CD14-positive monocyte (primary cell): ENCODE data around the gene GMDS. TPM values are rescaled to one million over a fixed set of nuclear protein-coding genes. Genes with fewer than 3 reads are reported as not detected.

Experiments used
- DNase-seq, 3 donors: peaks; one replicate each; pipeline ENCODE4 v3.0.0-alpha.2; 2011 to 2022
- H2AFZ ChIP-seq: 2 replicates; pipeline ENCODE4 v1.6.0; 2012; ENCODE audit warnings: mild to moderate bottlenecking, low read depth, low read length, inconsistent platforms; ENCODE audit not compliant: insufficient read depth, poor library complexity, severe bottlenecking
- H3K27ac ChIP-seq, 2 donors: 1 replicate in 1 of 2; 2 replicates in 1 of 2; pipeline ENCODE4 v1.5.1; 2012 to 2013; ENCODE audit warnings: low read length in 2 of 2, control low read depth in 1 of 2, inconsistent platforms in 1 of 2, low read depth in 1 of 2, mild to moderate bottlenecking in 1 of 2
- H3K27me3 ChIP-seq, 2 donors: one replicate each; pipeline versions ENCODE4 v1.6.0 to v1.6.1; 2011 to 2013; ENCODE audit warnings: low read length in 2 of 2; ENCODE audit not compliant: control insufficient read depth in 2 of 2, insufficient read depth in 2 of 2
- H3K36me3 ChIP-seq, 2 donors: replicated peaks in 1 of 2; 1 replicate in 1 of 2; 2 replicates in 1 of 2; pipeline versions ENCODE4 v1.5.1 to v1.6.1; 2012 to 2013; ENCODE audit warnings: low read length in 2 of 2, control low read depth in 1 of 2, inconsistent platforms in 1 of 2, mild to moderate bottlenecking in 1 of 2; ENCODE audit not compliant: insufficient read depth in 2 of 2, control insufficient read depth in 1 of 2
- H3K4me1 ChIP-seq, 2 donors: 1 replicate in 1 of 2; 2 replicates in 1 of 2; pipeline versions ENCODE4 v1.5.1 to v1.6.1; 2012 to 2013; ENCODE audit warnings: low read length in 2 of 2, control low read depth in 1 of 2, inconsistent platforms in 1 of 2, mild to moderate bottlenecking in 1 of 2, moderate library complexity in 1 of 2; ENCODE audit not compliant: insufficient read depth in 2 of 2, control insufficient read depth in 1 of 2
- H3K4me2 ChIP-seq: replicated peaks from 2 replicates; pipeline ENCODE3; 2012; ENCODE audit warnings: low read length, moderate library complexity, mild to moderate bottlenecking; ENCODE audit not compliant: poor library complexity, severe bottlenecking; ENCODE audit errors: extremely low read depth
- H3K4me3 ChIP-seq, 3 experiments: fragments of 200-600 bp in 1 of 3; sonication (generic) in 1 of 3; replicated peaks in 1 of 3; 1 replicate in 2 of 3; 2 replicates in 1 of 3; pipeline ENCODE4 v1.5.1; 2011 to 2013; ENCODE audit warnings: low read length in 3 of 3, mild to moderate bottlenecking in 3 of 3, control low read depth in 2 of 3, low read depth in 2 of 3, inconsistent platforms in 1 of 3, moderate library complexity in 1 of 3
- H3K79me2 ChIP-seq: 2 replicates; pipeline ENCODE4 v1.6.0; 2012; ENCODE audit warnings: mild to moderate bottlenecking, control low read depth, inconsistent platforms, low read length, moderate library complexity; ENCODE audit not compliant: insufficient read depth
- H3K9ac ChIP-seq: 2 replicates; pipeline ENCODE4 v1.6.0; 2017; ENCODE audit warnings: low read length, mild to moderate bottlenecking; ENCODE audit not compliant: insufficient read depth, poor library complexity, severe bottlenecking
- H3K9me3 ChIP-seq, 2 donors: replicated peaks in 1 of 2; 1 replicate in 1 of 2; 2 replicates in 1 of 2; pipeline versions ENCODE4 v1.5.1 to v1.6.1; 2012 to 2013; ENCODE audit warnings: low read length in 2 of 2, control low read depth in 1 of 2; ENCODE audit not compliant: control insufficient read depth in 1 of 2, insufficient read depth in 1 of 2
- H4K20me1 ChIP-seq: 2 replicates; pipeline ENCODE4 v1.6.0; 2012; ENCODE audit warnings: mild to moderate bottlenecking, low read length, control low read depth, moderate library complexity; ENCODE audit not compliant: insufficient read depth
- H3K27ac Mint-ChIP-seq, 7 donors: one replicate each; pipeline ENCODE4 v1.8.0; 2020; ENCODE audit warnings: mild to moderate bottlenecking in 7 of 7, mixed read lengths in 7 of 7, moderate library complexity in 6 of 7, inconsistent platforms in 2 of 7
- H3K27me3 Mint-ChIP-seq, 3 donors: one replicate each; pipeline ENCODE4 v1.8.0; 2021 to 2022; ENCODE audit warnings: low read depth in 3 of 3, mild to moderate bottlenecking in 3 of 3, mixed read lengths in 3 of 3, moderate library complexity in 3 of 3, inconsistent platforms in 1 of 3
- H3K36me3 Mint-ChIP-seq, 2 donors: one replicate each; pipeline ENCODE4 v1.8.0; 2020; ENCODE audit warnings: mixed read lengths in 2 of 2, inconsistent platforms in 1 of 2, mild to moderate bottlenecking in 1 of 2
- H3K4me1 Mint-ChIP-seq: one replicate; pipeline ENCODE4 v1.8.0; 2020; ENCODE audit warnings: mild to moderate bottlenecking, mixed read lengths
- H3K4me3 Mint-ChIP-seq, 2 donors: one replicate each; pipeline ENCODE4 v1.8.0; 2020; ENCODE audit warnings: mild to moderate bottlenecking in 2 of 2, mixed read lengths in 2 of 2, moderate library complexity in 1 of 2
- H3K9me3 Mint-ChIP-seq, 7 donors: one replicate each; pipeline ENCODE4 v1.8.0; 2020 to 2022; ENCODE audit warnings: mixed read lengths in 7 of 7, mild to moderate bottlenecking in 6 of 7, moderate library complexity in 6 of 7, inconsistent platforms in 2 of 7
- WGBS: methylation state at CpG from one replicate; pipeline ENCODE4 v1.1.5; 2013; ENCODE audit warnings: missing lambda C conversion rate; ENCODE audit not compliant: insufficient coverage; 5-methylcytosine and 5-hydroxymethylcytosine counted together
- intact Hi-C, 2 donors: fragments of 100-400 bp; cut with micrococcal nuclease; formaldehyde crosslinking; loops; one replicate each; pipeline versions ENCODE4 v1.15.0 to v1.15.1; 2023
- polyA plus RNA-seq, 3 donors: library from polyadenylated mRNA; depleted of rRNA in 1 of 3; unstranded in 2 of 3; stranded (reverse) in 1 of 3; fragments of 300-500 nt in 2 of 3; fragments of >200 nt in 1 of 3; fragmentation: Illumina TruSeq in 2 of 3; gene quantifications; 1 replicate in 2 of 3; 2 replicates in 1 of 3; pipeline ENCODE4 v1.2.3, GENCODE V29; 2012 to 2021
- TF ChIP-seq, protein P1 (sequence below): fragments of 200-600 bp; IDR thresholded peaks from one replicate; pipeline ENCODE4 v1.8.0; 2022; ENCODE audit warnings: antibody characterized with exemption, mild to moderate bottlenecking

GMDS gene
- polyA plus RNA-seq, 3 donors, result 10.5 to 19.9 (median 17.6) TPM

DNA sequence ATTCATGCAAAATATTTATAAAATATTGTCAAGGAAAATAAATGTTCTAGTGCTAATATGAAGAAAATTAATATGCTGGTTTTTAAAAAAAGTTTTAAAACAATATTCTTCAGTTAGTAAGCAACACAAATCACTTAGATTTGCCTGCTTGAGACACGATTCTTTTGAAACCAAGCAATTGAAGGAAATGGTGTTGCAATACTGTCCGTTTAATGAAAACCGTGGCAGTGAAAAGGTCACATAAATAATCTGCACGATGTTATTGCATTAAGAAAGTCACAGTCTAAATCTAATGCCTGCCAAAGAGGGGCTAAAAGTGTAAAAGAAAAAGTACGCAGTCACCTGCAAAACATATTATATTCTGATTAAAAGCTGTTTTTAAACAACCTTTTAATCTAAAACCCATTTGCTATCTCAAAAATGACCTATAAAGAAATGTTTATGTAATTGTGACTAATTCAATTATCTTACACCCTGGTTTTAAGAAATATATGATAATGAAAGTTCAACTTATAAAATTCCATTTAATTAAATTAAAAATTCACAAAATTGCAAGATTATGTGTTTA, 143.0 kb downstream of the GMDS start:
- Mint-ChIP-seq H3K4me1 (peaks cover 7% of the 10 kb centered on the region), H3K36me3 (no peaks in the 10 kb centered on the region), H3K9me3 (no peaks in the 10 kb centered on the region), H3K4me3 (no peak overlapping the region), H3K27me3 (no peaks in the 10 kb centered on the region), H3K27ac (no peak overlapping the region)
- H4K20me1 ChIP-seq, result no peaks in the 10 kb centered on the region
- H3K4me1 ChIP-seq, result peaks cover 9 to 17% of the 10 kb centered on the region in 2 donors
- H3K4me2 ChIP-seq, result no peak overlapping the region
- TF ChIP-seq, protein P1, sequence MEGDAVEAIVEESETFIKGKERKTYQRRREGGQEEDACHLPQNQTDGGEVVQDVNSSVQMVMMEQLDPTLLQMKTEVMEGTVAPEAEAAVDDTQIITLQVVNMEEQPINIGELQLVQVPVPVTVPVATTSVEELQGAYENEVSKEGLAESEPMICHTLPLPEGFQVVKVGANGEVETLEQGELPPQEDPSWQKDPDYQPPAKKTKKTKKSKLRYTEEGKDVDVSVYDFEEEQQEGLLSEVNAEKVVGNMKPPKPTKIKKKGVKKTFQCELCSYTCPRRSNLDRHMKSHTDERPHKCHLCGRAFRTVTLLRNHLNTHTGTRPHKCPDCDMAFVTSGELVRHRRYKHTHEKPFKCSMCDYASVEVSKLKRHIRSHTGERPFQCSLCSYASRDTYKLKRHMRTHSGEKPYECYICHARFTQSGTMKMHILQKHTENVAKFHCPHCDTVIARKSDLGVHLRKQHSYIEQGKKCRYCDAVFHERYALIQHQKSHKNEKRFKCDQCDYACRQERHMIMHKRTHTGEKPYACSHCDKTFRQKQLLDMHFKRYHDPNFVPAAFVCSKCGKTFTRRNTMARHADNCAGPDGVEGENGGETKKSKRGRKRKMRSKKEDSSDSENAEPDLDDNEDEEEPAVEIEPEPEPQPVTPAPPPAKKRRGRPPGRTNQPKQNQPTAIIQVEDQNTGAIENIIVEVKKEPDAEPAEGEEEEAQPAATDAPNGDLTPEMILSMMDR, result no peak
- no CpG with 5 or more reads among the region's 5 CpGs for WGBS
- no peak overlapping the region for H3K4me3 ChIP-seq
- H3K9me3 ChIP-seq, result no peaks in the 10 kb centered on the region
- no peaks in the 10 kb centered on the region for H3K27me3 ChIP-seq
- DNase-seq, result no peak
- no peak overlapping the region for H3K27ac ChIP-seq
- no peaks in the 10 kb centered on the region for H3K36me3 ChIP-seq
- no peak overlapping the region for H2AFZ ChIP-seq
- no peak overlapping the region for H3K9ac ChIP-seq
- intact Hi-C loops, result loop anchor here in 1 of 2 donors (5.0 kb wide), 1 partner anchor 500 kb away; no protein-coding TSS in a partner anchor
- no peaks in the 10 kb centered on the region for H3K79me2 ChIP-seq

DNA sequence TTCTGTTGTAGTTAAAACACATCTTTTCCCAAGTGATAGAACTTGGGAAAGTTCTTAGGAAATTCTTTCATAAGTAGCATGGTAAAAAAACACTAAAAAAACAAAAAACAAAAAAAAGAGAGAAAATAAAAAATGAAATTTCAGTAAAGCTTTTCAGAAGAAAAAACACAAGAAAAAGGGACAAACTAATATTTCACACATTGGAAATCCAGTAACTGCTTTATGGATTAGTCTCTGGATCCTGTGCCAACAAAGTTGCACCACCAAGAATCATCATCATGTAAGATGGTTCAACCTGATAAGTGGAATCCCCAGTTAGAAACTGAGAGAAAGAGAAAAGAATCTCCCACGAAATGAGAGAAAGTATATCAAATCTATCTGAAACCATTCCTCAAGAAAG, 144.2 kb downstream of the GMDS start:
- Histone ChIP-seq H3K9ac (no peak overlapping the region), H2AFZ (no peak overlapping the region), H3K27ac (no peak overlapping the region), H3K27me3 (no peaks in the 10 kb centered on the region), H3K4me1 (peaks cover 9 to 17% of the 10 kb centered on the region in 2 donors), H3K9me3 (no peaks in the 10 kb centered on the region), H4K20me1 (no peaks in the 10 kb centered on the region), H3K4me2 (no peak overlapping the region), H3K36me3 (no peaks in the 10 kb centered on the region), H3K79me2 (no peaks in the 10 kb centered on the region), H3K4me3 (no peak overlapping the region)
- no peaks in the 10 kb centered on the region for H3K36me3 Mint-ChIP-seq
- no peak for DNase-seq
- peaks cover 7% of the 10 kb centered on the region for H3K4me1 Mint-ChIP-seq
- WGBS, result no CpG with 5 or more reads among the region's 1 CpG
- no peak overlapping the region for H3K4me3 Mint-ChIP-seq
- no peaks in the 10 kb centered on the region for H3K27me3 Mint-ChIP-seq
- no peaks in the 10 kb centered on the region for H3K9me3 Mint-ChIP-seq
- TF ChIP-seq, protein P1, result no peak
- H3K27ac Mint-ChIP-seq, result no peak overlapping the region
- intact Hi-C loops, result loop anchor here in 1 of 2 donors (5.0 kb wide), 1 partner anchor 499 kb away; no protein-coding TSS in a partner anchor
